Gastrocnemius medialis (tissue), 4 donors: Measurements from ENCODE around the gene CCDC78. TPM values are rescaled to one million over a fixed set of nuclear protein-coding genes. Genes with fewer than 3 reads are reported as not detected.

Source experiments
- ATAC-seq, 2 donors: fragments of 150-250 bp; one replicate each; pipeline ENCODE4 v1.9.1; 2016
- DNase-seq, 2 donors: peaks; one replicate each; pipeline ENCODE4 v3.0.0-alpha.2; 2019
- H3K27ac ChIP-seq, 4 donors: fragments of 200-600 bp; sonication (generic); 1 replicate in 1 of 4; 2 replicates in 3 of 4; pipeline ENCODE4 v1.5.1; 2016 to 2018; ENCODE audit warnings: mild to moderate bottlenecking in 2 of 4, moderate library complexity in 1 of 4
- H3K27me3 ChIP-seq, 3 donors: fragments of 200-600 bp; sonication (generic) in 2 of 3; 1 replicate in 1 of 3; 2 replicates in 2 of 3; pipeline versions ENCODE4 v1.5.1 to v1.6.0; 2016 to 2019; ENCODE audit warnings: mild to moderate bottlenecking in 1 of 3, moderate library complexity in 1 of 3
- H3K36me3 ChIP-seq, 2 donors: fragments of 200-600 bp; sonication (generic) in 1 of 2; one replicate each; pipeline ENCODE4 v1.5.1; 2017 to 2018
- H3K4me1 ChIP-seq, 2 donors: fragments of 200-600 bp; sonication (generic) in 1 of 2; one replicate each; pipeline ENCODE4 v1.5.1; 2016 to 2017; ENCODE audit warnings: mild to moderate bottlenecking in 2 of 2
- H3K4me3 ChIP-seq, 4 donors: fragments of 200-600 bp; sonication (generic) in 3 of 4; 1 replicate in 1 of 4; 2 replicates in 3 of 4; pipeline ENCODE4 v1.5.1; 2016 to 2019; ENCODE audit warnings: mild to moderate bottlenecking in 2 of 4
- H3K9me3 ChIP-seq, 3 donors: fragments of 200-600 bp; sonication (generic) in 2 of 3; 1 replicate in 1 of 3; 2 replicates in 2 of 3; pipeline ENCODE4 v1.5.1; 2016 to 2019
- CTCF ChIP-seq, 5 experiments: fragments of 450-650 bp in 3 of 5; fragments of 200-600 bp in 2 of 5; sonication (generic) in 2 of 5; IDR thresholded peaks in 4 of 5; conservative IDR thresholded peaks in 1 of 5; 1 replicate in 4 of 5; 2 replicates in 1 of 5; pipeline ENCODE4 v1.5.1; 2016 to 2019; ENCODE audit warnings: antibody characterized with exemption in 5 of 5, mild to moderate bottlenecking in 3 of 5, moderate library complexity in 3 of 5
- POLR2A ChIP-seq, 2 donors: fragments of 450-650 bp; IDR thresholded peaks; one replicate each; pipeline ENCODE4 v1.6.1; 2017; ENCODE audit warnings: antibody characterized with exemption in 2 of 2, mild to moderate bottlenecking in 2 of 2, moderate library complexity in 2 of 2
- in situ Hi-C, 4 donors: fragments of 200-750 bp; cut with MboI; loops; one replicate each; pipeline versions ENCODE4 v1.15.0 to v1.8.0; 2017; ENCODE audit warnings: low sequenced_read_pairs in 4 of 4
- intact Hi-C: fragments of 100-400 bp; cut with DNase I; formaldehyde crosslinking; loops from one replicate; pipeline ENCODE4 v1.15.1; 2023; ENCODE audit warnings: low total_unique reads
- total RNA-seq, 4 donors: library from RNA; depleted of rRNA; stranded (reverse); fragments of >200 nt; gene quantifications; one replicate each; pipeline versions ENCODE4 v1.1.0 to v1.2.3, GENCODE V29; 2016

Gene CCDC78
- total RNA-seq, 4 donors from 2014 or later = not detected

- H3K4me1 ChIP-seq = peaks cover 0 to 4% of the 10 kb centered on the region in 2 donors
- no peaks in the 10 kb centered on the region for H3K9me3 ChIP-seq
- no peaks in the 10 kb centered on the region for H3K36me3 ChIP-seq
- no peak overlapping the region for H3K27ac ChIP-seq
- H3K27me3 ChIP-seq = peaks cover 76 to 87% (median 84%) of the 10 kb centered on the region in 3 donors
- in situ Hi-C loops (no loop called here), intact Hi-C loops (no loop called here)
- DNase-seq = no peak
- H3K4me3 ChIP-seq = no peak overlapping the region
- TF ChIP-seq CTCF (IDR thresholded peaks at IDR 0.05 in 4 of 5, conservative IDR thresholded peaks at IDR 0.05 in 1 of 5) (no peak), POLR2A (IDR thresholded peaks at IDR 0.05) (no peak)
- ATAC-seq = no peak
Measured at GRCh38 chr16:703406-703805, 22.8 kb downstream of the CCDC78 start.

DNA sequence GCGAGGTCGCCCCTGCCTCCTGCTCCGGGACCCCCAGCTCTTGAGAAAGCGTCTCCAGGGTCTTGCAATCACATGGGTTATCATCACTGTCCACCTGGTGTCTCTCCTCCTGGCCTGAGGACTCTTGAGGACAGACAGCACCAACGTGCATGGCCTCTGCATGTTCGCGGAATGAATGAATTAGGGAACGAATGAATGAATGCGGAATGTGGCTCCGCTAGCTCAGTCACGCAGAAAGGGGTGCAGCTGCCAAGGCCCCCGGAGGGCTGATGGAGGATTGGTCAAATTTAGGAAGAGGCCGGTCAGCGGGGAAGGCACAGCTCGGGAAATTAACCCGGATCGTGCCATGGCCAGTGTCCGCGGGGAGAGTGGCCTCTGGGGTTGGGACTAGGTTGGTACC lies 23.9 kb downstream of the CCDC78 start:
- ATAC-seq = no peak
- Histone ChIP-seq H3K4me1 (peaks cover 0 to 4% of the 10 kb centered on the region in 2 donors), H3K27ac (no peak overlapping the region), H3K9me3 (no peaks in the 10 kb centered on the region), H3K27me3 (peaks cover 72 to 81% (median 79%) of the 10 kb centered on the region in 3 donors), H3K36me3 (no peaks in the 10 kb centered on the region), H3K4me3 (no peak overlapping the region)
- no peak for DNase-seq
- in situ Hi-C loops (no loop called here), intact Hi-C loops (no loop called here)
- no peak for TF ChIP-seq POLR2A (IDR thresholded peaks at IDR 0.05)
- TF ChIP-seq CTCF (IDR thresholded peaks at IDR 0.05 in 4 of 5, conservative IDR thresholded peaks at IDR 0.05 in 1 of 5) = no peak

- Histone ChIP-seq H3K4me3 (no peak overlapping the region), H3K27ac (no peak overlapping the region), H3K36me3 (no peaks in the 10 kb centered on the region), H3K4me1 (no peaks in the 10 kb centered on the region), H3K27me3 (peaks cover 70 to 79% (median 78%) of the 10 kb centered on the region in 3 donors), H3K9me3 (no peaks in the 10 kb centered on the region)
- intact Hi-C loops (no loop called here), in situ Hi-C loops (no loop called here)
- DNase-seq = no peak
- TF ChIP-seq POLR2A (IDR thresholded peaks at IDR 0.05) (no peak), CTCF (IDR thresholded peaks at IDR 0.05 in 4 of 5, conservative IDR thresholded peaks at IDR 0.05 in 1 of 5) (no peak)
- no peak for ATAC-seq
Measured at GRCh38 chr16:700684-701584, 25.3 kb downstream of the CCDC78 start.

DNA sequence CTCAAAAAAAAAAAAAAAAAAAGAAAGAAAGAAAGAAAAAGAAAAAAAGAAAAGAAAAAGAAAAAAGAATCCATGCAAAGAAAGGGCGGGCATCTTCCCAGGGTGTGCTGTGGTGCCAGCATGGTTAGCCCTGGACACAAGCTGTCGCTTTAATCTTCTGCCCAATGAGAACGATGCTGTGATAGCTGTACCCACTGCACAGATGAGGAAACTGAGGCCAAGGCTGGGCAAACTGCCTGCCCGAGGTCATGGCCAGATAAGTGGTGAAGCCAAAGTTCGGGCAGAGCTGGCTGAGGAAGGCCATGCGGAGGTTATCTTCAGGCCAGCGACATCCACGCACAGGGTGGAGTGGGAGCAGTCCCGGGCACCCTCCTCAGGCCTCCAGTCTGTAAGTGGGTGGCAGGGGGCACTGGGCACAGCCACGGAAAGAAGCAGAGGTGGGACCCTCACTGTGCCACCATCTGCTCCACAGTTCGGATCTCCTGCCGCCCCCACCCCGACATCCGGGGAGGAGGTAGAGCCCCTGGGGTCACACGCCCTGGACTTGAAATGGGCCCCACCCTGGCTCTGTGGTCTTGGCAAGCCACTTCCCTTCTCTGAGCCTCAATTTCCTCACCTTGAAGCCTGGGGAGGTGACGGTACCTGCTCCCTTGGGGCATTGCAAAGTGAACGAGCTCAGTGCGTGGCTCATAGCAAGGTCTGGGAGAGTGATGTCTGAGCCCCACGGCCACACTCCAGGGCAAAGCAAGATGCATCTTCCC lies 27.2 kb downstream of the CCDC78 start:
- ATAC-seq (no peak), DNase-seq (no peak)
- TF ChIP-seq POLR2A (IDR thresholded peaks at IDR 0.05) = no peak
- no peak for TF ChIP-seq CTCF (IDR thresholded peaks at IDR 0.05 in 4 of 5, conservative IDR thresholded peaks at IDR 0.05 in 1 of 5)
- intact Hi-C loops (no loop called here), in situ Hi-C loops (no loop called here)
- Histone ChIP-seq H3K36me3 (no peaks in the 10 kb centered on the region), H3K27me3 (peaks cover 76 to 84% (median 84%) of the 10 kb centered on the region in 3 donors), H3K9me3 (no peaks in the 10 kb centered on the region), H3K4me1 (no peaks in the 10 kb centered on the region), H3K4me3 (no peak overlapping the region), H3K27ac (no peak overlapping the region)
